H1 (cell line): ENCODE data around the gene POLR3C. TPM values are rescaled to one million over a fixed set of nuclear protein-coding genes. Genes with fewer than 3 reads are reported as not detected.

ENCODE experiments used
- CHD7 ChIP-seq: fragments of 300-600 bp; sonication (generic); IDR thresholded peaks from 2 replicates; pipeline ENCODE4 v1.7.1; 2012; ENCODE audit warnings: low read length, moderate library complexity, mild to moderate bottlenecking, inconsistent platforms; ENCODE audit not compliant: insufficient replicate concordance
- POLR2A ChIP-seq, 2 experiments: IDR thresholded peaks; 1 replicate in 1 of 2; 2 replicates in 1 of 2; pipeline ENCODE4 v1.6.1; 2011; ENCODE audit warnings: low read depth in 2 of 2, low read length in 2 of 2, mild to moderate bottlenecking in 2 of 2; ENCODE audit errors: control extremely low read depth in 1 of 2
- SAP30 ChIP-seq: fragments of 300-600 bp; sonication (generic); IDR thresholded peaks from 2 replicates; pipeline ENCODE4 v1.7.1; 2012; ENCODE audit warnings: low read length, moderate library complexity, mild to moderate bottlenecking, inconsistent platforms; ENCODE audit not compliant: insufficient read depth, insufficient replicate concordance
- SP2 ChIP-seq: IDR thresholded peaks from 2 replicates; pipeline ENCODE4 v1.6.1; 2012; ENCODE audit warnings: mild to moderate bottlenecking, low read length, inconsistent platforms
- SP4 ChIP-seq: IDR thresholded peaks from 2 replicates; pipeline ENCODE4 v1.6.1; 2012; ENCODE audit warnings: low read length, inconsistent platforms
- TBP ChIP-seq: IDR thresholded peaks from 2 replicates; pipeline ENCODE4 v1.6.1; 2011; ENCODE audit warnings: low read depth, low read length, improper control_type of control experiment
- polyA plus RNA-seq, 7 experiments: library from polyadenylated mRNA; depleted of rRNA in 3 of 7; stranded (reverse) in 5 of 7; unstranded in 2 of 7; fragments of >200 nt in 5 of 7; fragments of 200-250 nt in 2 of 7; gene quantifications; 1 replicate in 5 of 7; 2 replicates in 1 of 7; 4 replicates in 1 of 7; pipeline versions ENCODE4 v1.2.1 to v1.2.3, GENCODE V29; 2011 to 2013; ENCODE audit warnings: missing spikeins in 2 of 7, mixed read lengths in 2 of 7
- total RNA-seq: library from RNA; stranded (reverse); fragmentation: NEBNext Ultra II Directional; extraction: Animal tissue kit (Norgen Biotek cat#: 25700); gene quantifications from 2 replicates; pipeline ENCODE4 v1.2.1, GENCODE V29; 2021

POLR3C gene
- total and polyA plus RNA-seq, 2 of the 8 experiments (the other 6 are each of a cell fraction or from before 2014, with no cell fraction given): 26.8 TPM

GRCh38 chr1:145874646-145875045, 50.6 kb downstream of the POLR3C start (continued):
- TF ChIP-seq CHD7 (no peak), POLR2A (IDR thresholded peaks at IDR 0.05; ENCODE audit: control extremely low read depth in 1 of 2, low read depth in 2 of 2, low read length in 2 of 2) (no peak), SP2 (no peak), TBP (no peak), SP4 (no peak), SAP30 (no peak)
